HepG2 (cell line): Measurements from ENCODE around the gene ZNF644. TPM values are rescaled to one million over a fixed set of nuclear protein-coding genes. Genes with fewer than 3 reads are reported as not detected.

Experiments used
- ATF2 ChIP-seq: sonication (generic); formaldehyde crosslinking; IDR thresholded peaks from 2 replicates; pipeline ENCODE4 v1.4.0; 2020; ENCODE audit warnings: missing genetic modification reagents
- ATF7 ChIP-seq, 2 experiments: fragments of 450-650 bp in 1 of 2; sonication (generic) in 1 of 2; formaldehyde crosslinking in 1 of 2; IDR thresholded peaks; 2 replicates each; pipeline versions ENCODE4 v1.4.0 to v1.6.1; 2016 to 2020; ENCODE audit warnings: antibody characterized with exemption in 1 of 2, mild to moderate bottlenecking in 1 of 2, missing genetic modification reagents in 1 of 2
- ETV5 ChIP-seq: IDR thresholded peaks from 2 replicates; pipeline ENCODE4 v1.6.1; 2018; ENCODE audit warnings: missing biosample characterization, missing genetic modification reagents, inconsistent platforms, borderline replicate concordance
- EZH2 ChIP-seq: conservative IDR thresholded peaks from 2 replicates; pipeline ENCODE4 v1.6.1; 2012; ENCODE audit warnings: mild to moderate bottlenecking, low read depth, low read length, moderate library complexity
- FIP1L1 ChIP-seq: fragments of 200-400 bp; formaldehyde crosslinking; IDR thresholded peaks from 2 replicates; pipeline ENCODE4 v1.6.1; 2018; ENCODE audit warnings: low read depth, mild to moderate bottlenecking, low read length, moderate library complexity, borderline replicate concordance; ENCODE audit not compliant: insufficient read depth
- FOXA3 ChIP-seq: IDR thresholded peaks from 2 replicates; pipeline ENCODE4 v1.6.1; 2016; ENCODE audit warnings: missing genetic modification reagents, missing compliant biosample characterization
- GABPB1 ChIP-seq: IDR thresholded peaks from 2 replicates; pipeline ENCODE4 v1.6.1; 2016; ENCODE audit warnings: mild to moderate bottlenecking, missing genetic modification reagents, moderate library complexity, missing compliant biosample characterization
- KDM4B ChIP-seq: sonication (generic); formaldehyde crosslinking; IDR thresholded peaks from 2 replicates; pipeline ENCODE4 v1.4.0; 2020; ENCODE audit warnings: missing genetic modification reagents
- MTA3 ChIP-seq: sonication (generic); formaldehyde crosslinking; IDR thresholded peaks from 2 replicates; pipeline ENCODE4 v1.4.0; 2020; ENCODE audit warnings: missing genetic modification reagents
- NFE2L2 ChIP-seq: fragments of 150-350 bp; IDR thresholded peaks from 2 replicates; pipeline ENCODE4 v1.6.1; 2014; ENCODE audit warnings: low read length
- NKX3-1 ChIP-seq: sonication (generic); formaldehyde crosslinking; IDR thresholded peaks from 2 replicates; pipeline ENCODE4 v1.5.0; 2020; ENCODE audit warnings: missing genetic modification reagents
- RCOR2 ChIP-seq: IDR thresholded peaks from 2 replicates; pipeline ENCODE4 v1.6.1; 2016; ENCODE audit warnings: missing biosample characterization, missing genetic modification reagents
- SIX4 ChIP-seq: sonication (generic); formaldehyde crosslinking; IDR thresholded peaks from 2 replicates; pipeline ENCODE4 v1.4.0; 2020; ENCODE audit warnings: missing genetic modification reagents
- SOX5 ChIP-seq: IDR thresholded peaks from 2 replicates; pipeline ENCODE4 v1.6.1; 2016; ENCODE audit warnings: borderline replicate concordance
- U2AF1 ChIP-seq: fragments of 200-400 bp; formaldehyde crosslinking; optimal IDR thresholded peaks from 2 replicates; pipeline ENCODE3; 2017; ENCODE audit warnings: mild to moderate bottlenecking, low read depth, low read length
- ZC3H13 ChIP-seq: sonication (generic); formaldehyde crosslinking; IDR thresholded peaks from 2 replicates; pipeline ENCODE4 v1.8.1; 2023; ENCODE audit warnings: mild to moderate bottlenecking, missing genetic modification reagents, moderate library complexity
- ZNF350 ChIP-seq: sonication (generic); formaldehyde crosslinking; IDR thresholded peaks from 2 replicates; pipeline ENCODE4 v1.4.0; 2020; ENCODE audit warnings: mild to moderate bottlenecking, low read depth, missing genetic modification reagents, borderline replicate concordance
- ZNF550 ChIP-seq: sonication (generic); formaldehyde crosslinking; IDR thresholded peaks from 2 replicates; pipeline ENCODE4 v1.4.0; 2020; ENCODE audit warnings: mild to moderate bottlenecking, missing genetic modification reagents, borderline replicate concordance
- ZNF766 ChIP-seq: sonication (generic); formaldehyde crosslinking; IDR thresholded peaks from 2 replicates; pipeline ENCODE4 v1.5.0; 2020; ENCODE audit warnings: missing genetic modification reagents, borderline replicate concordance
- polyA plus RNA-seq, 8 experiments: library from polyadenylated mRNA; depleted of rRNA in 3 of 8; stranded (reverse) in 7 of 8; unstranded in 1 of 8; fragments of >200 nt; fragmentation: Illumina TruSeq in 4 of 8; extraction: Trizol in 4 of 8; gene quantifications; 2 replicates each; pipeline versions ENCODE4 v1.2.1 to v1.2.3, GENCODE V29; 2011 to 2016; ENCODE audit warnings: low read depth in 4 of 8, missing spikeins in 1 of 8, mixed read lengths in 1 of 8; ENCODE audit not compliant: insufficient read depth in 1 of 8
- total RNA-seq, 5 experiments: library from RNA; depleted of rRNA; stranded (reverse); fragments of >200 nt; fragmentation: Illumina TruSeq; extraction: Trizol; gene quantifications; 2 replicates each; pipeline ENCODE4 v1.2.3, GENCODE V29; 2016; ENCODE audit warnings: low read depth in 1 of 5
- TF ChIP-seq, protein P1 (sequence below): IDR thresholded peaks from 2 replicates; pipeline ENCODE4 v1.6.1; 2018; ENCODE audit warnings: missing genetic modification reagents, mild to moderate bottlenecking, missing compliant biosample characterization
- TF ChIP-seq, protein P2 (sequence below): sonication (generic); formaldehyde crosslinking; IDR thresholded peaks from 2 replicates; pipeline ENCODE4 v1.5.0; 2020; ENCODE audit warnings: missing genetic modification reagents, mild to moderate bottlenecking, borderline replicate concordance
- TF ChIP-seq, protein P3 (sequence below): sonication (generic); formaldehyde crosslinking; IDR thresholded peaks from 2 replicates; pipeline ENCODE4 v1.4.0; 2020; ENCODE audit warnings: mild to moderate bottlenecking, missing genetic modification reagents
- TF ChIP-seq, protein P4 (sequence below): sonication (generic); formaldehyde crosslinking; IDR thresholded peaks from 2 replicates; pipeline ENCODE4 v1.5.0; 2020; ENCODE audit warnings: missing genetic modification reagents, mild to moderate bottlenecking, borderline replicate concordance

The ZNF644 gene
- total and polyA plus RNA-seq, 2 of the 13 experiments (the other 11 are each of a cell fraction or from before 2014, with no cell fraction given) = 17.7 to 51.7 TPM

- TF ChIP-seq ZNF350 (no peak), ATF7 (IDR thresholded peaks at IDR 0.05) (peak; percentile 85), ATF7 (CRISPR knock-in tag; IDR thresholded peaks at IDR 0.05) (no peak), SOX5 (CRISPR knock-in tag) (peak; percentile 29; the same call in 1 of the 2 replicates), FIP1L1 (no peak), ZNF550 (CRISPR knock-in tag) (no peak), NKX3-1 (CRISPR knock-in tag) (no peak), EZH2 (no peak), RCOR2 (CRISPR knock-in tag) (peak; percentile 65; the same call in 1 of the 2 replicates), ETV5 (CRISPR knock-in tag) (no peak), GABPB1 (no peak), MTA3 (CRISPR knock-in tag) (no peak), ZC3H13 (CRISPR knock-in tag) (no peak), U2AF1 (no peak), SIX4 (CRISPR knock-in tag) (0 out of 2 replicates have a peak, but pooled peaks have one; percentile 56), FOXA3 (CRISPR knock-in tag) (peak; percentile 94), KDM4B (no peak), ATF2 (CRISPR knock-in tag) (peak; percentile 79), ZNF766 (no peak), NFE2L2 (no peak)
- TF ChIP-seq, protein P1, sequence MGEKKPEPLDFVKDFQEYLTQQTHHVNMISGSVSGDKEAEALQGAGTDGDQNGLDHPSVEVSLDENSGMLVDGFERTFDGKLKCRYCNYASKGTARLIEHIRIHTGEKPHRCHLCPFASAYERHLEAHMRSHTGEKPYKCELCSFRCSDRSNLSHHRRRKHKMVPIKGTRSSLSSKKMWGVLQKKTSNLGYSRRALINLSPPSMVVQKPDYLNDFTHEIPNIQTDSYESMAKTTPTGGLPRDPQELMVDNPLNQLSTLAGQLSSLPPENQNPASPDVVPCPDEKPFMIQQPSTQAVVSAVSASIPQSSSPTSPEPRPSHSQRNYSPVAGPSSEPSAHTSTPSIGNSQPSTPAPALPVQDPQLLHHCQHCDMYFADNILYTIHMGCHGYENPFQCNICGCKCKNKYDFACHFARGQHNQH = no peak
- TF ChIP-seq, protein P2, sequence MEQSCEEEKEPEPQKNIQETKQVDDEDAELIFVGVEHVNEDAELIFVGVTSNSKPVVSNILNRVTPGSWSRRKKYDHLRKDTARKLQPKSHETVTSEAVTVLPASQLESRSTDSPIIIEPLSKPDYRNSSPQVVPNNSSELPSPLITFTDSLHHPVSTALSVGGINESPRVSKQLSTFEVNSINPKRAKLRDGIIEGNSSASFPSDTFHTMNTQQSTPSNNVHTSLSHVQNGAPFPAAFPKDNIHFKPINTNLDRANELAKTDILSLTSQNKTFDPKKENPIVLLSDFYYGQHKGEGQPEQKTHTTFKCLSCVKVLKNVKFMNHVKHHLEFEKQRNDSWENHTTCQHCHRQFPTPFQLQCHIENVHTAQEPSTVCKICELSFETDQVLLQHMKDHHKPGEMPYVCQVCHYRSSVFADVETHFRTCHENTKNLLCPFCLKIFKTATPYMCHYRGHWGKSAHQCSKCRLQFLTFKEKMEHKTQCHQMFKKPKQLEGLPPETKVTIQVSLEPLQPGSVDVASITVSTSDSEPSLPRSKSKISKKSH (CRISPR knock-in tag) = no peak
- TF ChIP-seq, protein P3, sequence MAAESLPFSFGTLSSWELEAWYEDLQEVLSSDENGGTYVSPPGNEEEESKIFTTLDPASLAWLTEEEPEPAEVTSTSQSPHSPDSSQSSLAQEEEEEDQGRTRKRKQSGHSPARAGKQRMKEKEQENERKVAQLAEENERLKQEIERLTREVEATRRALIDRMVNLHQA (CRISPR knock-in tag) = peak; percentile 92; the same call in 1 of the 2 replicates
- TF ChIP-seq, protein P4, sequence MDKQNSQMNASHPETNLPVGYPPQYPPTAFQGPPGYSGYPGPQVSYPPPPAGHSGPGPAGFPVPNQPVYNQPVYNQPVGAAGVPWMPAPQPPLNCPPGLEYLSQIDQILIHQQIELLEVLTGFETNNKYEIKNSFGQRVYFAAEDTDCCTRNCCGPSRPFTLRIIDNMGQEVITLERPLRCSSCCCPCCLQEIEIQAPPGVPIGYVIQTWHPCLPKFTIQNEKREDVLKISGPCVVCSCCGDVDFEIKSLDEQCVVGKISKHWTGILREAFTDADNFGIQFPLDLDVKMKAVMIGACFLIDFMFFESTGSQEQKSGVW = no peak
Observed at GRCh38 chr1:90959352-90960206, 62.3 kb downstream of the ZNF644 start (continued).
